ENCODE measurements around the gene ZNF888.
"Not testable (repeated sequence)": the region's sequence is repeated elsewhere in the genome, so short reads cannot be mapped to it uniquely, and the experiment has no call there.

The ZNF888 gene

DNA sequence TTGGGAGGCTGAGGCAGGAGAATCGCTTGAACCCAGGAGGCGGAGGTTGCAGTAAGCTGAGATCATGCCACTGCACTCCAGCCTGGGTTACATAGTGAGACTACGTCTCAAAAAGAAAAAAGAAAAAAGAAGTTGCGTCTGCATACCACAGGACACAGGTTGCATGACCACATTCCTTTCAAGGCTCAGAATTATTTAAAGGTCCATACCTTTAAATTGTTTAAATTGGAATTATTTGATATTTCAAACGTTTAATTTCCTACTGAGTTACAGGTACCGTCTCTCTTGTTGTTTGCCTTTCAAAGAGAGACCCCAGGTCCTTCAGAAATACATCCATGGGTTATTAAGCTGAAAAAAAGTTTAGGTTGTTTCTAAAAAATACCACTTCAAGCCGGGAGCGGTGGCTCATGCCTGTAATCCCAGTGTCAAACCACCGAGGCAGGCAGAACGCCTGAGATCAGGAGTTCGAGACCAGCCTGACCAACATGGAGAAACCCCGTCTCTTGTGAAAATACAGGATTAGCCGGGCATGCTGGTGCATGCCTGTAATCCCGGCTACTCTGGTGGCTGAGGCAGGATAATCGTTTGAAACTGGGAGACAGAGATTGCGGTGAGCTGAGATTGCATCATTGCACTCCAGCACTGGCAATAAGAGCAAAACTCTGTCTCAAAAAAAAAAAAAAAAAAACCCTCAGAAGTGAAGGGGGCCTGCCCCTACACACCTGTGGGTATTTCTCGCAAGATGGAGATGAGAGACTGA lies 20.8 kb upstream of the ZNF888 start:
- H3K27ac ChIP-seq (ENCODE audit: poor library complexity, severe bottlenecking): peak overlapping the region; percentile 75
- no peaks in the 10 kb centered on the region for H3K27me3 ChIP-seq (ENCODE audit: insufficient read depth, poor library complexity, severe bottlenecking)
- peaks cover 17% of the 10 kb centered on the region for H3K9me3 ChIP-seq (ENCODE audit: severe bottlenecking)
- peak; percentile 28; the same call in 1 of the 3 replicates for ATAC-seq (ENCODE audit: low read depth)
- no peak for DNase-seq (ENCODE audit: low spot score)
- peaks cover 2% of the 10 kb centered on the region; the same call in 1 of the 2 replicates for H3K36me3 ChIP-seq (ENCODE audit: low read depth)
- no peak overlapping the region for H3K4me3 ChIP-seq (ENCODE audit: severe bottlenecking)
- TF ChIP-seq, protein P1, sequence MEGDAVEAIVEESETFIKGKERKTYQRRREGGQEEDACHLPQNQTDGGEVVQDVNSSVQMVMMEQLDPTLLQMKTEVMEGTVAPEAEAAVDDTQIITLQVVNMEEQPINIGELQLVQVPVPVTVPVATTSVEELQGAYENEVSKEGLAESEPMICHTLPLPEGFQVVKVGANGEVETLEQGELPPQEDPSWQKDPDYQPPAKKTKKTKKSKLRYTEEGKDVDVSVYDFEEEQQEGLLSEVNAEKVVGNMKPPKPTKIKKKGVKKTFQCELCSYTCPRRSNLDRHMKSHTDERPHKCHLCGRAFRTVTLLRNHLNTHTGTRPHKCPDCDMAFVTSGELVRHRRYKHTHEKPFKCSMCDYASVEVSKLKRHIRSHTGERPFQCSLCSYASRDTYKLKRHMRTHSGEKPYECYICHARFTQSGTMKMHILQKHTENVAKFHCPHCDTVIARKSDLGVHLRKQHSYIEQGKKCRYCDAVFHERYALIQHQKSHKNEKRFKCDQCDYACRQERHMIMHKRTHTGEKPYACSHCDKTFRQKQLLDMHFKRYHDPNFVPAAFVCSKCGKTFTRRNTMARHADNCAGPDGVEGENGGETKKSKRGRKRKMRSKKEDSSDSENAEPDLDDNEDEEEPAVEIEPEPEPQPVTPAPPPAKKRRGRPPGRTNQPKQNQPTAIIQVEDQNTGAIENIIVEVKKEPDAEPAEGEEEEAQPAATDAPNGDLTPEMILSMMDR (IDR thresholded peaks at IDR 0.05; ENCODE audit: poor library complexity, severe bottlenecking): no peak
- peaks cover 30% of the 10 kb centered on the region for H3K4me1 ChIP-seq (ENCODE audit: insufficient read depth, poor library complexity, severe bottlenecking)

- Histone ChIP-seq H3K4me3 (ENCODE audit: severe bottlenecking) (peak overlapping the region; percentile 46), H3K36me3 (ENCODE audit: low read depth) (no peaks in the 10 kb centered on the region), H3K27me3 (ENCODE audit: insufficient read depth, poor library complexity, severe bottlenecking) (no peaks in the 10 kb centered on the region), H3K27ac (ENCODE audit: poor library complexity, severe bottlenecking) (peak overlapping the region; percentile 75), H3K4me1 (ENCODE audit: insufficient read depth, poor library complexity, severe bottlenecking) (peaks cover 33% of the 10 kb centered on the region), H3K9me3 (ENCODE audit: severe bottlenecking) (peaks cover 10% of the 10 kb centered on the region)
- ATAC-seq (ENCODE audit: low read depth) (no peak), DNase-seq (ENCODE audit: low spot score) (no peak)
- TF ChIP-seq, protein P1 (IDR thresholded peaks at IDR 0.05; ENCODE audit: poor library complexity, severe bottlenecking): no peak
Observed at GRCh38 chr19:52943134-52943883, 20.1 kb upstream of the ZNF888 start.

DNA sequence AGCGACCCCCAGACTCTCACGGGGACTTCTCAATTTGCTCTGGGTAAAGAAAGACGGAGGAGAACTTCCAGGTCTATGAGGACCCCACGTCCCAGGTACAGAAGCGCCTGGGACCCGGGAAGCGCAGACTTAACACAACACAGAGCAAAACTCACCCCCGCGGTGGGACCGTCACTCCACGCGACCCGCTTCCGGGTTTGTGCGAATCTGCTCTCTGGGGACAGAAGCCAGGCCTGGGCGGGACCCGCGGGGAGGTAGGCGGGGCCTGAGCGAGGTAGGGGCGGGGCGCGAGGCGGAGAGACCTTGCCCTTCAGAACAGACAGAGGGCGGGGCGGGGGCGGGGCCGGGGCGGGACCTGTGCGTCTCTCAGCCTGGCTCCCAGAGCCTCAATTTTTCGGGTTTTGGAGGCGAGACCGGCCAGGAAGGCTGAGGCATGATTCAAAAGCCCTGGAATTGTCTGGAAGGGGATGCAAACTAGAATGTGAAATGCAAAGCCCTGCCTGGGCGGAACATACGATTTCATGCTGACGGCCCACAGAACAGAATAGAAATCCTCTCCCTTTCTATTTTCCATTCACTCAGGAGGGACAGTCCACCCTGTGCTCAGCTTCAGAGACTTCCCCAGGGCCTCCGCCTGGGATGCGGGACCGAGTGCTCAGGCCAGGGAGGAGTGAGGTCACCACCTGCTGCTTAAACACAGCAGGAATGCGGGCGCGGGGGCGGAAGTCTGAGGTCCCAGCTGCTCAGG lies 19.3 kb upstream of the ZNF888 start:
- Histone ChIP-seq H3K4me3 (ENCODE audit: severe bottlenecking) (peak overlapping the region; percentile 46), H3K9me3 (ENCODE audit: severe bottlenecking) (peaks cover 6% of the 10 kb centered on the region), H3K36me3 (ENCODE audit: low read depth) (no peaks in the 10 kb centered on the region), H3K27me3 (ENCODE audit: insufficient read depth, poor library complexity, severe bottlenecking) (no peaks in the 10 kb centered on the region), H3K4me1 (ENCODE audit: insufficient read depth, poor library complexity, severe bottlenecking) (peaks cover 35% of the 10 kb centered on the region), H3K27ac (ENCODE audit: poor library complexity, severe bottlenecking) (peak overlapping the region; percentile 75)
- DNase-seq (ENCODE audit: low spot score): peak; percentile 80
- TF ChIP-seq, protein P1 (IDR thresholded peaks at IDR 0.05; ENCODE audit: poor library complexity, severe bottlenecking): no peak
- ATAC-seq (ENCODE audit: low read depth): peak; percentile 87

GRCh38 chr19:52941941-52942385 lies 18.7 kb upstream of the ZNF888 start:
- Histone ChIP-seq H3K4me1 (ENCODE audit: insufficient read depth, poor library complexity, severe bottlenecking) (peaks cover 35% of the 10 kb centered on the region), H3K27me3 (ENCODE audit: insufficient read depth, poor library complexity, severe bottlenecking) (no peaks in the 10 kb centered on the region), H3K9me3 (ENCODE audit: severe bottlenecking) (peaks cover 2% of the 10 kb centered on the region), H3K27ac (ENCODE audit: poor library complexity, severe bottlenecking) (peak overlapping the region; percentile 75), H3K4me3 (ENCODE audit: severe bottlenecking) (peak overlapping the region; percentile 46), H3K36me3 (ENCODE audit: low read depth) (peaks cover under 1% of the 10 kb centered on the region)
- DNase-seq (ENCODE audit: low spot score): no peak
- peak; percentile 51 for ATAC-seq (ENCODE audit: low read depth)
- TF ChIP-seq, protein P1 (IDR thresholded peaks at IDR 0.05; ENCODE audit: poor library complexity, severe bottlenecking): no peak

- Histone ChIP-seq H3K4me1 (ENCODE audit: insufficient read depth, poor library complexity, severe bottlenecking) (peaks cover 35% of the 10 kb centered on the region), H3K27ac (ENCODE audit: poor library complexity, severe bottlenecking) (peak overlapping the region; percentile 75), H3K4me3 (ENCODE audit: severe bottlenecking) (peak overlapping the region; percentile 46)
- H3K9me3 ChIP-seq (ENCODE audit: severe bottlenecking); ATAC-seq (ENCODE audit: low read depth); H3K27me3 ChIP-seq (ENCODE audit: insufficient read depth, poor library complexity, severe bottlenecking); H3K36me3 ChIP-seq (ENCODE audit: low read depth); DNase-seq (ENCODE audit: low spot score): not testable (repeated sequence)
Observed at GRCh38 chr19:52941523-52941922, 18.3 kb upstream of the ZNF888 start.

DNA sequence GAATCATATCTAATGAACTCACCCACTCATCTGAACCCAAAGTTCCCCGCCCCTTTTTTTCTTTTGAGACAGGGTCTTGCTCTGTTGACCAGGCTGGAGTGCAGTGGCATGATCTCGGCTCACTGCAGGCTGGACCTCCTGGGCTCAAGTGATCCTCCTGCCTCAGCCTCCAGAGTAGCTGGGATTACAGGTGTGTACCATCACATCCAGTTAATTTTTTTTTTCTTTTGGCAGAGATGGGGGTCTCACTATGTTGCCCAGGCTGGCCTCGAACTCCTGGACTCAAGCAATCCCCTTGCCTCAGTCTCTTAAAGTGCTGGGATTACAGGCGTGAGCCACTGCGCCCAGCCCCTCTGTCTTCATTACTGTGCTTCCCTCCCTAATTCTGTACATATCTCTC lies 17.7 kb upstream of the ZNF888 start:
- H3K27me3 ChIP-seq (ENCODE audit: insufficient read depth, poor library complexity, severe bottlenecking); H3K4me3 ChIP-seq (ENCODE audit: severe bottlenecking); H3K36me3 ChIP-seq (ENCODE audit: low read depth); ATAC-seq (ENCODE audit: low read depth); H3K9me3 ChIP-seq (ENCODE audit: severe bottlenecking); DNase-seq (ENCODE audit: low spot score); H3K27ac ChIP-seq (ENCODE audit: poor library complexity, severe bottlenecking): not testable (repeated sequence)
- H3K4me1 ChIP-seq (ENCODE audit: insufficient read depth, poor library complexity, severe bottlenecking): peaks cover 35% of the 10 kb centered on the region

Data from RWPE2 (cell line).